MG63 (cell line): ENCODE results near the gene NRDE2. TPM values are rescaled to one million over a fixed set of nuclear protein-coding genes. Genes with fewer than 3 reads are reported as not detected.

ENCODE experiments used
- DNase-seq: peaks from one replicate; pipeline ENCODE4 v3.0.0-alpha.2; 2020
- H3K27me3 ChIP-seq: fragments of 250-450 bp; sonication (Bioruptor Pico); 2 replicates; pipeline ENCODE4 v1.5.1; 2020; ENCODE audit warnings: mild to moderate bottlenecking, moderate library complexity
- H3K36me3 ChIP-seq: fragments of 250-450 bp; sonication (Bioruptor Pico); 2 replicates; pipeline ENCODE4 v1.5.1; 2020; ENCODE audit warnings: mild to moderate bottlenecking, moderate library complexity
- H3K4me3 ChIP-seq: fragments of 250-450 bp; sonication (Bioruptor Pico); 2 replicates; pipeline ENCODE4 v1.5.1; 2020; ENCODE audit warnings: mild to moderate bottlenecking, moderate library complexity
- H3K9me3 ChIP-seq: fragments of 250-450 bp; sonication (Bioruptor Pico); 2 replicates; pipeline ENCODE4 v1.5.1; 2020; ENCODE audit warnings: mild to moderate bottlenecking, moderate library complexity
- total RNA-seq: library from RNA; depleted of rRNA; stranded (reverse); fragments of >200 nt; shearing (Covaris generic); gene quantifications from 2 replicates; pipeline ENCODE4 v1.2.3, GENCODE V29; 2014; ENCODE audit warnings: low replicate concordance

Gene NRDE2
- total RNA-seq, 1 experiment from 2014 or later = 5.5 TPM

DNA sequence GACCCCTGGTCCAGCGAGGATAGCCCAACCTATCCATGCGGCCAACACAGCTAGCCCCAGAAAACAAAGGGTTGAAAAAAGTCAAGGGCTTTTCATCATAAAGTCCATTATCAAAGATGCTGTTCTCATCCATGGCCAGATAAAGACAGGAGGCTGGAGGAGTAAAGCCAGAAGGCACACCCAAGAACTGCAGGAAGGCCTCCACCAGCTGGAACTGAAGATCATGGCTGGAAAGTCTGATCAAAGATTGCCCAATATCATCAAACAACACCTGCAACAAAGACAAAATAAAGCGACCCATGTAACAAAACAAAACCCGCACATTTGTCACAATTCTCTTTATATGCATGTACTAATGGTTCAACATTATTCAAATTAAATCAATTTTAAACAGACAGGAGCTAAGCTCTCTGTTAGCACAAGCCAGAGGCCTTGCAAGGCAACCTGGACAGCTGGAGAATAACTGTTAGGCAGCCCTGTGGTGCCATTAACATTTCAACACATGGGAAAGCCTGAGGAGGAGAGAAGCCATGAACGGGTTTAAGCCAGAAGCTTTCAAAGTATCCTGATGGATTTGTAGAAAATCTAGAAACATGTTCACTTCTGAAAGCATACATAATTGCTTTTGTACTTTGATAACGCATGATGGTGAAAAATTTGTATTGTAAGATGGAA, 41.3 kb downstream of the NRDE2 start:
- peaks cover 13% of the 10 kb centered on the region for H3K36me3 ChIP-seq
- DNase-seq = no peak
- no peaks in the 10 kb centered on the region for H3K27me3 ChIP-seq
- H3K9me3 ChIP-seq = no peaks in the 10 kb centered on the region
- H3K4me3 ChIP-seq = no peak overlapping the region

GRCh38 chr14:90288651-90289355, 42.9 kb downstream of the NRDE2 start:
- H3K36me3 ChIP-seq = peaks cover 13% of the 10 kb centered on the region
- H3K4me3 ChIP-seq = no peak overlapping the region
- no peak for DNase-seq
- H3K9me3 ChIP-seq = no peaks in the 10 kb centered on the region
- H3K27me3 ChIP-seq = no peaks in the 10 kb centered on the region

DNA sequence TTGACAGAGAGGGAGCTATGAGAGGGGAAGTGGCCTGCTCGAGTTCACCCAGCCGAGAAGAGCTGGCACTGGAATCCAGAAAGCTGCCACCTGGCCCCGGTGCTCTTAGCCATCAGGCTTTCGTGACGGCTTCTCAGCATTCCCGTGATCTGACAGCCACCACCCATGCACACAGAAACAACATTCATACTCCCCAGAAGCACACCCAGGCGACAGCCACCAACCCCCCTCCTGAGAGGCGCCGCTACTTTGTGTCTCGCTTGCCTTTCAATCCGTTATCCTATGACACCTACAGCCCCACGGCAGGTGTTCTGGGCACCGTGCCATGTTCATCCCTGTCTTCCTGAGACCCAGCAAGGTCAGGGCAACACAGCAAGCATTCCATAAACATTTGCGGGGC, 44.0 kb downstream of the NRDE2 start:
- peaks cover 13% of the 10 kb centered on the region for H3K36me3 ChIP-seq
- H3K4me3 ChIP-seq = no peak overlapping the region
- DNase-seq = no peak
- no peaks in the 10 kb centered on the region for H3K27me3 ChIP-seq
- no peaks in the 10 kb centered on the region for H3K9me3 ChIP-seq

DNA sequence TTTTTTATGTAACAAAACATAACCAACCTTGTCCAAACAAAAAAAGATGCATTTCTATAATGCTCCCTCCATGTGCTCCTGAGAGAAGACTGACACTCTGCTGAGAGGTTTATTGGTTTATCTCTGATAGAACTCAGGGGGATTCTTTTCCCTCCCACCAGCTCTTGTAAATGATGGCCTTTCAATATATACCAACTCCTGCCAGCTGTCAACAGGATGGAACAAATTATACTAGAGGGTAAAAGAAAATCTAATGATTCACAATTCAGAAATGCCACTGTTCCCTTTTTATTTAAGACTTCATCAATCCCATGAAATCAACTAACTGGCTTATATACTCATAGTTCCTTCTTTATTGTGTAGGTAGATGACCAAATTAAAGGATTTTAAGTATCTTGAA, 50.0 kb downstream of the NRDE2 start:
- no peaks in the 10 kb centered on the region for H3K9me3 ChIP-seq
- no peak for DNase-seq
- no peak overlapping the region for H3K4me3 ChIP-seq
- H3K36me3 ChIP-seq = no peaks in the 10 kb centered on the region; the same call in none of the 2 replicates
- H3K27me3 ChIP-seq = no peaks in the 10 kb centered on the region

DNA sequence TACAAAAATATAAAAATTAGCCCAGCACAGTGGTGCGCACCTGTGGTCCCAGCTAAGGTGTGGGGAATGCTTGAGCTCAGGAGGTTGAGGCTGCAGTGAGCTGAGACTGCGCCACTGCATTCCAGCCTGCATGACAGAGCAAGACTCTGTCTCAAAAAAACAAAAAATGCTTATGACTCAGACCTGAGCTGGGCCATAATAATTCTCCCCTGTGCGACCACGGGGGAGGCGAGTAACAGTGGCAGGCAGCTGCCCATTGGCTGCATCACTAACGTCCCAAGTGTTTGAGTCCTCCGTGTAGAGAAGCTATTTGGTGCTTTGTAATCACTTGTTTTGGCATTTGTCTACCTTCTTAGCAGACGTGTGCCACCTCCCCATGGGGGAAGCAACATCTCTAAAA, 50.5 kb downstream of the NRDE2 start:
- peak; percentile 47 for DNase-seq
- no peaks in the 10 kb centered on the region; the same call in none of the 2 replicates for H3K36me3 ChIP-seq
- H3K9me3 ChIP-seq = no peaks in the 10 kb centered on the region
- H3K4me3 ChIP-seq = no peak overlapping the region
- no peaks in the 10 kb centered on the region for H3K27me3 ChIP-seq

GRCh38 chr14:90280096-90280495, 51.6 kb downstream of the NRDE2 start:
- DNase-seq = no peak
- Histone ChIP-seq H3K27me3 (no peaks in the 10 kb centered on the region), H3K4me3 (no peak overlapping the region), H3K9me3 (no peaks in the 10 kb centered on the region), H3K36me3 (no peaks in the 10 kb centered on the region; the same call in none of the 2 replicates)

DNA sequence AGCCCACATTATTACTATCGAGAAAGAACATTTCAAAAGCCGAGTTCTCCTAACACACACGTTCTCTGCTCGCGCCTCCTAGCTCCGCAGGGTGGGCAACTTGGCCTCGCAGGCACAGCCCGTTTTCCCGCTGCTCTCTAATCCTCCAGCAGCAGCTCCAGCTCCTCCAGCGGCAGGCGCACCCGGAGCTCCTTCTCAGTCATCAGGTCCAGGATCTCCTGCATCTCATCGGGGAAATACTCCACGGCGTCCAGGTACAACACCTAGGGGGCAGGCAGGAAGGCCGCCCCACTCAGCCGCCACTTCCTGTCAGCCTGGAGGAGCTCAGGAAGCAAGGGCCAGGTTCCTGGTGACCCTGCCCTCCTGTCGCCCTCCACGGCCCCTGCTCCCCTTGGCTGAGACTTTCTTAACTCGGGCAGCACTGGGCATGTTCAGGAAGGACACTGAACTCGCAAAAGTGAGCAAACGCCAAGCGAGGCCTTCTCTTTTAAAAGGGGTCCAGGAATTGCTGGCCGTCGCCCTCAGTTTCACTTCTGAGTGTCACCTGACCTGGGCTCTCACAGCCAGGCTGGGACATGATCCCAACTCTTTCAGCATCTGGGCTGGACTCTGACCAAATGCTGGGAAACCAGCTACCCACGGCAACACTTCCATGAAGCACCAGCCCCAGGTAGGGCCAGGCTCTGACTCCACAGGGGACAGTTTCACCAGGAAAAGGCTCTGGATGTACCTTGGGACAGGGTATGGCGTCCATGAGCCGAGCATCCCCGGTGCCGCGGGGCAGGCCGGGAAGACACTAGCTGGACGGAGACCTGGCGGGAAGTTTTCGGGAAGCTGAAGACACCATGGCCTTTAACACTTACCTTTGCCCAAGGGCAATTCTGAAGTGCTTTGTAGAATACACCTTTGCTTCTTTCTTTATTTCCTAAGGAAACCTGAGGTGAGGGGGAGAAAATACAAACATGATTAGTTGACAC, 53.3 kb downstream of the NRDE2 start:
- Histone ChIP-seq H3K4me3 (no peak overlapping the region), H3K27me3 (no peaks in the 10 kb centered on the region), H3K9me3 (no peaks in the 10 kb centered on the region), H3K36me3 (no peaks in the 10 kb centered on the region; the same call in none of the 2 replicates)
- DNase-seq = no peak

DNA sequence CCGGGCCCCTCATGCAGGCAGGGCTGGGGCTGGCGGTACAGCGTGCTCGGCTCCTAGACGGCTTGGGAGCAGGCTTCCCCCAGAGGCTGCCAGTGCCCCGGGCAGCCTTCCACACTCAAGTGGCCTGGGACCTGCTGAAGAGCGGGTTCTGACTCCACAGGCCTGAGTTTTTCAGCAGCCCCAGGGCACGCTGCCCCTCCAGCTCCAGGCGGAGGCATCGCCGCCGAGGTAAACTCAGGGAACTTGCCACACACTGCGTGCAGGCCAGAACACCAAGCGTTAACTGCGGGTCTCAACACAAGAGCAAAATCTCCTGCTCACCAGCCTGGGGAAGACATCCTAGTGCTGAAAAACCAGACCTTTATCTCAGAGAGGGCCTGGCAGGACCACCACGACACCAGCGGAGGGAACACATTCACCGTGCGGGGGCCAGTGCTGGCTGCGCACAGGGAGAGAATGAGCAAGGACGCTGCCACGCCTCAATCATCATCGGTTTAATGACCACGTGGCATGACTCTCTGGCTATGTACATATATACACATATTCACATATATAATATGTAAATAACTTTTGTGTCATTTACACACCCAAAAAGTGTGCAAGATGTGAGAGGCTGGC, 54.1 kb downstream of the NRDE2 start:
- H3K4me3 ChIP-seq = no peak overlapping the region

GRCh38 chr14:90276646-90277367, 54.9 kb downstream of the NRDE2 start:
- no peak for DNase-seq

More for the DNA sequence above, 54.1 kb downstream of the NRDE2 start:
- no peak for DNase-seq
- H3K9me3 ChIP-seq = no peaks in the 10 kb centered on the region
- peaks cover 3% of the 10 kb centered on the region for H3K36me3 ChIP-seq
- no peaks in the 10 kb centered on the region for H3K27me3 ChIP-seq

GRCh38 chr14:90275820-90276219, 55.9 kb downstream of the NRDE2 start:
- Histone ChIP-seq H3K4me3 (no peak overlapping the region), H3K36me3 (peaks cover 11% of the 10 kb centered on the region), H3K9me3 (no peaks in the 10 kb centered on the region), H3K27me3 (no peaks in the 10 kb centered on the region)
- no peak for DNase-seq

More at GRCh38 chr14:90276646-90277367, 54.9 kb downstream of the NRDE2 start:
- no peaks in the 10 kb centered on the region for H3K9me3 ChIP-seq
- peaks cover 4% of the 10 kb centered on the region for H3K36me3 ChIP-seq
- no peak overlapping the region for H3K4me3 ChIP-seq
- no peaks in the 10 kb centered on the region for H3K27me3 ChIP-seq

DNA sequence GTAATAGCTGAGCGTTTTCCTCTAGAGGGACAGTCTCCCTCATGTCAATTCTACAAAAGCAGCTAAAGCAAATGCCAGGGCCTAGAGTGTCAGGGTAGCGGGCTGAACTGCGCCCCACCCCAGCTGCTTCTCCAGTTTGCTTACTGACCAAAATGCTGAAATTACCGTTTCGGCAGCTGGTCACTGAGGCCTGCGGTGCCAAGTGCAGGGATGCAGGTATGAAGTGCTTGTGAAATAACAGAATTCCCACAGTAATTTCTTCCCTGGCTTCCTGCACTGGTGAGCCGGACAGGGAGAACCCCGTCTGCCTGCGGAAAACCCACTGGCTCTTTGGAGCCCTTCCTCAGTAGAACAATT, 56.3 kb downstream of the NRDE2 start:
- Histone ChIP-seq H3K36me3 (peaks cover 15% of the 10 kb centered on the region), H3K9me3 (no peaks in the 10 kb centered on the region), H3K4me3 (no peak overlapping the region), H3K27me3 (no peaks in the 10 kb centered on the region)
- DNase-seq = no peak

DNA sequence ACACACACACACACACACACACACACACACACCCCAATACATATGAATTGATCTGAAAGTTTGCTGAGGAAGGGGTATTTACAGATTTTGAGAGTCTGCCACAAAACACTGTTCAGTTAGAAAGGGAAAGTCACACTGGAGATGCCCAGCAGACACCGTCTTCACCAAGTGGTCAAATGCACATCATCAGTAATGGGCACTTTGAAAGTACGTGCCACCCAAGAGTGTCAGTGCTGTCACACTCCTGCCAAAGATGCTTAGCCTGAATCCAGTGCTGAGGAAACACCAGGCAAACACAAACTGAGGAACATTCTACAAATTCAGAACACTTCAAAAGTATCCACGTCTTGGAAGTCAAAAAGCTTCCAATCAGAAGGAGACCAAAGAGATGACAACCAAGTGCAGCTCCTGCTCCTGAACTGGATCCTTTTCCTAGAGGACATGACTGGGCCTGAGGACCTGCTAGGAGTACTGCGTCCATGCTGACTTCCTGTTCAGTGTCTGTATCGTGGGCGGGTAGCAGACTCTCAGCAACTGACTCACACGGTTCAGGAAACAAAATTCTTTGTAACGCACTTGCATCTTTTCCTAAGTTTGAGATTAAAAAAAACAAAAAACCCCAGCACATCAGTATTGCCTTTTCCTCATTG, 56.8 kb downstream of the NRDE2 start:
- DNase-seq = no peak
- no peak overlapping the region for H3K4me3 ChIP-seq
- H3K27me3 ChIP-seq = no peaks in the 10 kb centered on the region
- H3K9me3 ChIP-seq = no peaks in the 10 kb centered on the region
- H3K36me3 ChIP-seq = peaks cover 20% of the 10 kb centered on the region

DNA sequence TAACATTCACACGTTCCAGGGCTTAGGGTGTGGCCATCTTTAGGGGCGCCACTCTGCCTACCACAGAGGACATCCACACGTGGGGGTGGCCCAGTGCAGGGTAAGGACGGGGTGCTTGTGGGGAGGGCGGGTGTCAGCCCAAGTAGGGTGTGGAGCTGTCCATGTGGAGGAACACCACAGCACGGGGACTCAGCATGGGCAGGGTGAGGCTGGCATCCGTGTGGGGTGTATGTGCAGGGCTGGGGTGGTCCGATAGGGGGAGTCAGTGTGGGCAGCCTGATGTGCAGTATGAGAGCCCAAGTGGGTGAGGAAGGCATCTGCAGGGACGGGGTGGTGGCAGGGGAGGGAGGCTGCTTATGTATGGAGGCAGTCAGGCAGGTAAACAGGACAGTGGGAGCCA, 57.7 kb downstream of the NRDE2 start:
- no peak for DNase-seq

GRCh38 chr14:90273532-90273931, 58.2 kb downstream of the NRDE2 start:
- peaks cover 22% of the 10 kb centered on the region for H3K36me3 ChIP-seq

More for the DNA sequence above, 57.7 kb downstream of the NRDE2 start:
- H3K9me3 ChIP-seq = no peaks in the 10 kb centered on the region
- H3K27me3 ChIP-seq = no peaks in the 10 kb centered on the region
- H3K36me3 ChIP-seq = peaks cover 22% of the 10 kb centered on the region
- no peak overlapping the region for H3K4me3 ChIP-seq

GRCh38 chr14:90272523-90272922, 59.2 kb downstream of the NRDE2 start:
- Histone ChIP-seq H3K4me3 (no peak overlapping the region), H3K36me3 (peaks cover 24% of the 10 kb centered on the region), H3K9me3 (no peaks in the 10 kb centered on the region), H3K27me3 (no peaks in the 10 kb centered on the region)
- DNase-seq = no peak

More at GRCh38 chr14:90273532-90273931, 58.2 kb downstream of the NRDE2 start:
- Histone ChIP-seq H3K9me3 (no peaks in the 10 kb centered on the region), H3K27me3 (no peaks in the 10 kb centered on the region), H3K4me3 (no peak overlapping the region)
- DNase-seq = peak; percentile 49
